ENCODE measurements around the gene STAM2. TPM values are rescaled to one million over a fixed set of nuclear protein-coding genes. Genes with fewer than 3 reads are reported as not detected.

Gene STAM2
- total RNA-seq, 1 experiment from 2014 or later = 14.2 TPM

DNA sequence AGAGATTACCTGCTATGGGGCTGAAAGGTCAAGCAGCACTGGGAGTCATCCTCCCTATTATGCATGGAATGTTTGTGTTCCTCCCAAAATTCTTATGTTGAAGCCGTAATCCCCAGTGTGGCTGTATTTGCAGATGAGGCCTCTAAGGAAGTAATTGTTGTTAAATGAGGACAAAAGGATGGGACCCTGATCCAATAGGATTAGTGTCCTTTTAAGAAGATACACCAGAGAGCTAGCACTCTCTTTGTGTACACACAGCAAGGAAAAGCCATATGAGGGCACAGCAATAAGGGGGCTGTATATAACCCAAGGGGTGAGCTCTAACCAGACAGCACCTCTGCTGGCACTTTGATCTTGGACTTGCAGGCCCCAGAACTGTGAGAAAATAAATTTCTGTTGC lies 18.3 kb downstream of the STAM2 start:
- no peak overlapping the region for H3K4me3 Mint-ChIP-seq
- no peaks in the 10 kb centered on the region for H3K4me1 ChIP-seq (ENCODE audit: insufficient read depth, low read length)
- H2BK120ac ChIP-seq (ENCODE audit: low read depth, low read length, poor library complexity, severe bottlenecking) = no peak overlapping the region
- H4K5ac ChIP-seq (ENCODE audit: insufficient read length, low read depth, low read length) = no peak overlapping the region
- no peak overlapping the region for H3K4me2 ChIP-seq (ENCODE audit: insufficient read depth, insufficient read length, low read length)
- no peak overlapping the region for H2BK15ac ChIP-seq (ENCODE audit: low read depth, low read length)
- no peak for DNase-seq
- no peak overlapping the region for H4K91ac ChIP-seq (ENCODE audit: insufficient read length, low read depth, low read length)
- peaks cover 2% of the 10 kb centered on the region; the same call in 1 of the 2 replicates for H3K27me3 Mint-ChIP-seq (ENCODE audit: low read depth)
- no peaks in the 10 kb centered on the region for H4K20me1 ChIP-seq (ENCODE audit: control insufficient read depth, insufficient read depth, insufficient read length)
- no peaks in the 10 kb centered on the region for H3K79me1 ChIP-seq (ENCODE audit: insufficient read depth, low read depth, low read length, poor library complexity, severe bottlenecking)
- no peak overlapping the region for H4K8ac ChIP-seq (replicated peaks; ENCODE audit: insufficient read length, low read depth, low read length)
- H2AFZ ChIP-seq (ENCODE audit: low read length) = no peak overlapping the region
- no peak overlapping the region for H2BK5ac ChIP-seq (ENCODE audit: insufficient read length, low read length)
- no peak overlapping the region for H3K4ac ChIP-seq (ENCODE audit: low read depth, low read length)
- H2AK5ac ChIP-seq (ENCODE audit: insufficient read length, low read length) = no peak overlapping the region
- peaks cover 4 to 6% of the 10 kb centered on the region in 2 experiments; a peak in 3 of 4 replicates for H3K4me1 Mint-ChIP-seq
- no peaks in the 10 kb centered on the region for H3K9me3 ChIP-seq (ENCODE audit: control insufficient read depth, low read depth, low read length)
- no peak overlapping the region for H3K23ac ChIP-seq (ENCODE audit: insufficient read length, low read depth, low read length)
- no CpG with 5 or more reads among the region's 1 CpG for WGBS (ENCODE audit: extremely low coverage, insufficient read length, low lambda C conversion rate)
- H3K9ac ChIP-seq (ENCODE audit: extremely low read depth, insufficient read length, low read length) = no peak overlapping the region
- no peaks in the 10 kb centered on the region for H3K27me3 ChIP-seq (ENCODE audit: insufficient read depth, low read length)
- H2BK20ac ChIP-seq (ENCODE audit: low read depth, low read length, poor library complexity, severe bottlenecking) = no peak overlapping the region
- H3K79me2 ChIP-seq (ENCODE audit: insufficient read depth, low read length) = no peaks in the 10 kb centered on the region
- peaks cover 24 to 28% of the 10 kb centered on the region in 2 experiments for H3K9me3 Mint-ChIP-seq
- no peak overlapping the region for H2BK12ac ChIP-seq (ENCODE audit: insufficient read length, low read depth, low read length)
- H3K18ac ChIP-seq (ENCODE audit: insufficient read length, low read depth, low read length) = no peak overlapping the region
- H3K23me2 ChIP-seq (ENCODE audit: insufficient read length, low read depth, low read length, poor library complexity, severe bottlenecking) = no peaks in the 10 kb centered on the region
- no peak overlapping the region for H3K56ac ChIP-seq (ENCODE audit: insufficient read length, low read depth, low read length)
- TF ChIP-seq, protein P1, sequence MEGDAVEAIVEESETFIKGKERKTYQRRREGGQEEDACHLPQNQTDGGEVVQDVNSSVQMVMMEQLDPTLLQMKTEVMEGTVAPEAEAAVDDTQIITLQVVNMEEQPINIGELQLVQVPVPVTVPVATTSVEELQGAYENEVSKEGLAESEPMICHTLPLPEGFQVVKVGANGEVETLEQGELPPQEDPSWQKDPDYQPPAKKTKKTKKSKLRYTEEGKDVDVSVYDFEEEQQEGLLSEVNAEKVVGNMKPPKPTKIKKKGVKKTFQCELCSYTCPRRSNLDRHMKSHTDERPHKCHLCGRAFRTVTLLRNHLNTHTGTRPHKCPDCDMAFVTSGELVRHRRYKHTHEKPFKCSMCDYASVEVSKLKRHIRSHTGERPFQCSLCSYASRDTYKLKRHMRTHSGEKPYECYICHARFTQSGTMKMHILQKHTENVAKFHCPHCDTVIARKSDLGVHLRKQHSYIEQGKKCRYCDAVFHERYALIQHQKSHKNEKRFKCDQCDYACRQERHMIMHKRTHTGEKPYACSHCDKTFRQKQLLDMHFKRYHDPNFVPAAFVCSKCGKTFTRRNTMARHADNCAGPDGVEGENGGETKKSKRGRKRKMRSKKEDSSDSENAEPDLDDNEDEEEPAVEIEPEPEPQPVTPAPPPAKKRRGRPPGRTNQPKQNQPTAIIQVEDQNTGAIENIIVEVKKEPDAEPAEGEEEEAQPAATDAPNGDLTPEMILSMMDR (conservative IDR thresholded peaks at IDR 0.05) = no peak
- peaks cover 15 to 33% (median 31%) of the 10 kb centered on the region in 3 experiments for H3K36me3 Mint-ChIP-seq (ENCODE audit: insufficient read depth in 1 of 3, low read depth in 3 of 3)
- no peak overlapping the region for H3K27ac Mint-ChIP-seq
- no peak overlapping the region for H3K14ac ChIP-seq (ENCODE audit: insufficient read depth, low read length)
- H3K27ac ChIP-seq (ENCODE audit: insufficient read length, low read depth, low read length) = no peak overlapping the region
- H3T11ph ChIP-seq (ENCODE audit: low read length) = no peak overlapping the region

All from H9 (cell line).